HepG2 (cell line): ENCODE data around the gene SEMA3G. TPM values are rescaled to one million over a fixed set of nuclear protein-coding genes. Genes with fewer than 3 reads are reported as not detected.

Experiments
- ATAC-seq: fragments of 200-7000 bp; cut with Tn5 transposase; 3 replicates; pipeline ENCODE4 v1.9.1; 2020; ENCODE audit warnings: mild to moderate bottlenecking, moderate library complexity
- BruUV-seq: library from RNA; stranded (reverse); fragments of 400-500 nt; replicated peaks from 2 replicates; lab custom pipeline; 2021; lab: Mats Ljungman, UMichigan
- CTCF ChIA-PET: fragments of 300-600 bp; formaldehyde crosslinking; extraction: SDS; loops from one replicate; lab custom pipeline; 2021; ENCODE audit warnings: low total read pairs, inconsistent platforms, low intra/inter-chr PET ratio; lab: Yijun Ruan, JAX
- POLR2A ChIA-PET: fragments of 350-600 bp; sonication (Branson Sonifier 250); formaldehyde crosslinking; loops from one replicate; lab custom pipeline; 2020; ENCODE audit warnings: antibody characterized with exemption, inconsistent platforms; lab: Yijun Ruan, JAX
- DNase-seq: peaks from one replicate; pipeline ENCODE4 v3.0.0-alpha.2; 2015; ENCODE audit warnings: low spot score
- FAIRE-seq: peaks from 3 replicates; lab custom pipeline; 2011; peaks lifted over from hg19 to GRCh38; lab: Jason Lieb, UNC
- H2AFZ ChIP-seq: one replicate; pipeline ENCODE4 v1.6.1; 2011; ENCODE audit warnings: low read length, inconsistent platforms
- H3K27ac ChIP-seq: fragments of 300-600 bp; 3 replicates; pipeline ENCODE4 v1.8.0; 2011; ENCODE audit warnings: mixed run types, mild to moderate bottlenecking, mixed read lengths, low read length, inconsistent platforms; ENCODE audit not compliant: insufficient read depth; ENCODE audit errors: extremely low read length
- H3K27me3 ChIP-seq, 2 experiments: fragments of 200-600 bp in 1 of 2; 2 replicates in 1 of 2; 3 replicates in 1 of 2; pipeline versions ENCODE4 v1.6.0 to v1.8.0; 2011; ENCODE audit warnings: low read length in 2 of 2, mild to moderate bottlenecking in 2 of 2, moderate library complexity in 2 of 2, inconsistent platforms in 1 of 2; ENCODE audit not compliant: insufficient read depth in 2 of 2, control insufficient read depth in 1 of 2
- H3K36me3 ChIP-seq, 2 experiments: fragments of 200-600 bp in 1 of 2; replicated peaks in 1 of 2; 2 replicates in 1 of 2; 3 replicates in 1 of 2; pipeline versions ENCODE4 v1.5.1 to v1.8.0; 2011; ENCODE audit warnings: low read length in 2 of 2, inconsistent platforms in 1 of 2; ENCODE audit not compliant: insufficient read depth in 2 of 2, control insufficient read depth in 1 of 2
- H3K4me1 ChIP-seq: 2 replicates; pipeline ENCODE4 v1.5.1; 2012; ENCODE audit warnings: low read length, inconsistent platforms; ENCODE audit not compliant: insufficient read depth
- H3K4me2 ChIP-seq: 2 replicates; pipeline ENCODE4 v1.6.0; 2011; ENCODE audit warnings: low read depth, low read length, inconsistent platforms
- H3K4me3 ChIP-seq, 3 experiments: fragments of 200-600 bp in 1 of 3; sonication (generic), shearing (Covaris generic) in 1 of 3; replicated peaks in 1 of 3; 2 replicates each; pipeline ENCODE4 v1.5.1; 2011 to 2016; ENCODE audit warnings: low read length in 3 of 3, inconsistent platforms in 2 of 3, low read depth in 2 of 3, mild to moderate bottlenecking in 2 of 3, control low read depth in 1 of 3, mixed read lengths in 1 of 3; ENCODE audit not compliant: insufficient read depth in 1 of 3
- H3K79me2 ChIP-seq: one replicate; pipeline ENCODE4 v1.6.1; 2011; ENCODE audit warnings: low read length, inconsistent platforms; ENCODE audit not compliant: insufficient read depth
- H3K9ac ChIP-seq: 2 replicates; pipeline ENCODE4 v1.6.0; 2011; ENCODE audit warnings: mild to moderate bottlenecking, low read depth, low read length, inconsistent platforms; ENCODE audit not compliant: insufficient read depth
- H3K9me3 ChIP-seq: 2 replicates; pipeline ENCODE4 v1.5.1; 2012; ENCODE audit warnings: mild to moderate bottlenecking, low read length
- H4K20me1 ChIP-seq: 2 replicates; pipeline ENCODE4 v1.6.0; 2011; ENCODE audit warnings: inconsistent platforms, mild to moderate bottlenecking, low read length, moderate library complexity; ENCODE audit not compliant: insufficient read depth
- HDAC1 ChIP-seq: sonication (generic); formaldehyde crosslinking; IDR thresholded peaks from 2 replicates; pipeline ENCODE4 v1.5.1; 2020; ENCODE audit warnings: mild to moderate bottlenecking, missing genetic modification reagents
- PAF1 ChIP-seq: IDR thresholded peaks from 2 replicates; pipeline ENCODE4 v1.6.1; 2016; ENCODE audit warnings: missing genetic modification reagents, missing compliant biosample characterization
- ZBTB38 ChIP-seq: sonication (generic); formaldehyde crosslinking; IDR thresholded peaks from 2 replicates; pipeline ENCODE4 v1.5.1; 2020; ENCODE audit warnings: mild to moderate bottlenecking, missing genetic modification reagents
- ZFX ChIP-seq: sonication (generic); formaldehyde crosslinking; IDR thresholded peaks from 2 replicates; pipeline ENCODE4 v1.4.0; 2020; ENCODE audit warnings: mild to moderate bottlenecking, low read depth, missing genetic modification reagents, moderate library complexity
- ZFY ChIP-seq: sonication (generic); formaldehyde crosslinking; IDR thresholded peaks from 2 replicates; pipeline ENCODE4 v1.4.0; 2020; ENCODE audit warnings: missing genetic modification reagents
- ZNF318 ChIP-seq: sonication (generic); formaldehyde crosslinking; IDR thresholded peaks from 2 replicates; pipeline ENCODE4 v1.4.0; 2020; ENCODE audit warnings: mild to moderate bottlenecking, missing genetic modification reagents
- ZNF34 ChIP-seq: sonication (generic); formaldehyde crosslinking; IDR thresholded peaks from 2 replicates; pipeline ENCODE4 v1.4.0; 2020; ENCODE audit warnings: mild to moderate bottlenecking, missing genetic modification reagents, borderline replicate concordance
- ZNF446 ChIP-seq: sonication (generic); formaldehyde crosslinking; IDR thresholded peaks from 2 replicates; pipeline ENCODE4 v1.5.0; 2020; ENCODE audit warnings: mild to moderate bottlenecking, missing genetic modification reagents
- ZNF496 ChIP-seq: sonication (generic); formaldehyde crosslinking; IDR thresholded peaks from 2 replicates; pipeline ENCODE4 v1.8.1; 2023; ENCODE audit warnings: mild to moderate bottlenecking, moderate library complexity, missing genetic modification reagents; ENCODE audit not compliant: insufficient replicate concordance
- WGBS: methylation state at CpG from one replicate; pipeline ENCODE4 v1.1.6; 2017; ENCODE audit warnings: low lambda C conversion rate; 5-methylcytosine and 5-hydroxymethylcytosine counted together
- in situ Hi-C: cut with HindIII; loops from 2 replicates; pipeline ENCODE4 v1.10.0; 2017; ENCODE audit warnings: low pct_unique_long_range_greater_than_20kb; ENCODE audit not compliant: extremely low pct_ligation_motif_present
- intact Hi-C: fragments of 100-400 bp; cut with micrococcal nuclease; formaldehyde crosslinking; loops from one replicate; pipeline ENCODE4 v1.10.0; 2022; ENCODE audit not compliant: unreplicated experiment
- polyA plus RNA-seq, 8 experiments: library from polyadenylated mRNA; depleted of rRNA in 3 of 8; stranded (reverse) in 7 of 8; unstranded in 1 of 8; fragments of >200 nt; fragmentation: Illumina TruSeq in 4 of 8; extraction: Trizol in 4 of 8; gene quantifications; 2 replicates each; pipeline versions ENCODE4 v1.2.1 to v1.2.3, GENCODE V29; 2011 to 2016; ENCODE audit warnings: low read depth in 4 of 8, missing spikeins in 1 of 8, mixed read lengths in 1 of 8; ENCODE audit not compliant: insufficient read depth in 1 of 8
- total RNA-seq, 5 experiments: library from RNA; depleted of rRNA; stranded (reverse); fragments of >200 nt; fragmentation: Illumina TruSeq; extraction: Trizol; gene quantifications; 2 replicates each; pipeline ENCODE4 v1.2.3, GENCODE V29; 2016; ENCODE audit warnings: low read depth in 1 of 5
- TF ChIP-seq, protein P1 (sequence below): sonication (generic); formaldehyde crosslinking; IDR thresholded peaks from 2 replicates; pipeline ENCODE4 v1.4.0; 2020; ENCODE audit warnings: mild to moderate bottlenecking, missing genetic modification reagents, borderline replicate concordance

Gene SEMA3G
- total and polyA plus RNA-seq, 2 of the 13 experiments (the other 11 are each of a cell fraction or from before 2014, with no cell fraction given), result 6.1 to 8.3 TPM

GRCh38 chr3:52456169-52456799 is 11.4 kb upstream of the SEMA3G start:
- BruUV-seq, result no TSS peak
- ATAC-seq, result no peak
- no peaks in the 10 kb centered on the region; a peak in 1 of 5 replicates for H3K27me3 ChIP-seq
- no peaks in the 10 kb centered on the region for H3K9me3 ChIP-seq
- peaks cover 20% of the 10 kb centered on the region for H3K79me2 ChIP-seq
- no peak for DNase-seq
- in situ Hi-C loops, result loop anchor here (10.0 kb wide), 1 partner anchor 229 kb away; the partner anchor contains the start of genes GNL3 and PBRM1
- peaks cover 57% of the 10 kb centered on the region for H3K4me1 ChIP-seq
- FAIRE-seq, result no peak
- H3K4me2 ChIP-seq, result peak overlapping the region; percentile 85
- H4K20me1 ChIP-seq, result no peaks in the 10 kb centered on the region
- intact Hi-C loops, result no loop called here
- CTCF ChIA-PET, result no interaction called here
- H3K27ac ChIP-seq, result peak overlapping the region; percentile 63
- peaks cover 9 to 26% of the 10 kb centered on the region in 2 experiments; a peak in 4 of 5 replicates for H3K36me3 ChIP-seq
- 8% methylated on average over 8 of the region's 13 CpGs for WGBS
- POLR2A ChIA-PET, result interaction anchor here (1.5 kb wide), 1 partner anchor 80 kb away, joined by 6 read pairs; the partner anchor contains the start of gene UQCC5
- H3K4me3 ChIP-seq, result peak overlapping the region; percentile 90 to 96 (median 92)
- H3K9ac ChIP-seq, result peak overlapping the region; percentile 90
- H2AFZ ChIP-seq, result no peak overlapping the region
- peak; percentile 55 for TF ChIP-seq ZFY (CRISPR knock-in tag)
- 0 out of 2 replicates have a peak, but pooled peaks have one; percentile 27 for TF ChIP-seq ZNF34 (CRISPR knock-in tag)
- TF ChIP-seq, protein P1, sequence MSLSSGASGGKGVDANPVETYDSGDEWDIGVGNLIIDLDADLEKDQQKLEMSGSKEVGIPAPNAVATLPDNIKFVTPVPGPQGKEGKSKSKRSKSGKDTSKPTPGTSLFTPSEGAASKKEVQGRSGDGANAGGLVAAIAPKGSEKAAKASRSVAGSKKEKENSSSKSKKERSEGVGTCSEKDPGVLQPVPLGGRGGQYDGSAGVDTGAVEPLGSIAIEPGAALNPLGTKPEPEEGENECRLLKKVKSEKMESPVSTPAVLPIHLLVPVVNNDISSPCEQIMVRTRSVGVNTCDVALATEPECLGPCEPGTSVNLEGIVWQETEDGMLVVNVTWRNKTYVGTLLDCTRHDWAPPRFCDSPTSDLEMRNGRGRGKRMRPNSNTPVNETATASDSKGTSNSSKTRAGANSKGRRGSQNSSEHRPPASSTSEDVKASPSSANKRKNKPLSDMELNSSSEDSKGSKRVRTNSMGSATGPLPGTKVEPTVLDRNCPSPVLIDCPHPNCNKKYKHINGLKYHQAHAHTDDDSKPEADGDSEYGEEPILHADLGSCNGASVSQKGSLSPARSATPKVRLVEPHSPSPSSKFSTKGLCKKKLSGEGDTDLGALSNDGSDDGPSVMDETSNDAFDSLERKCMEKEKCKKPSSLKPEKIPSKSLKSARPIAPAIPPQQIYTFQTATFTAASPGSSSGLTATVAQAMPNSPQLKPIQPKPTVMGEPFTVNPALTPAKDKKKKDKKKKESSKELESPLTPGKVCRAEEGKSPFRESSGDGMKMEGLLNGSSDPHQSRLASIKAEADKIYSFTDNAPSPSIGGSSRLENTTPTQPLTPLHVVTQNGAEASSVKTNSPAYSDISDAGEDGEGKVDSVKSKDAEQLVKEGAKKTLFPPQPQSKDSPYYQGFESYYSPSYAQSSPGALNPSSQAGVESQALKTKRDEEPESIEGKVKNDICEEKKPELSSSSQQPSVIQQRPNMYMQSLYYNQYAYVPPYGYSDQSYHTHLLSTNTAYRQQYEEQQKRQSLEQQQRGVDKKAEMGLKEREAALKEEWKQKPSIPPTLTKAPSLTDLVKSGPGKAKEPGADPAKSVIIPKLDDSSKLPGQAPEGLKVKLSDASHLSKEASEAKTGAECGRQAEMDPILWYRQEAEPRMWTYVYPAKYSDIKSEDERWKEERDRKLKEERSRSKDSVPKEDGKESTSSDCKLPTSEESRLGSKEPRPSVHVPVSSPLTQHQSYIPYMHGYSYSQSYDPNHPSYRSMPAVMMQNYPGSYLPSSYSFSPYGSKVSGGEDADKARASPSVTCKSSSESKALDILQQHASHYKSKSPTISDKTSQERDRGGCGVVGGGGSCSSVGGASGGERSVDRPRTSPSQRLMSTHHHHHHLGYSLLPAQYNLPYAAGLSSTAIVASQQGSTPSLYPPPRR (CRISPR knock-in tag), result peak; percentile 40; the same call in 1 of the 2 replicates
- TF ChIP-seq ZNF496 (CRISPR knock-in tag), result no peak
- peak; percentile 36; the same call in 1 of the 2 replicates for TF ChIP-seq ZNF446 (CRISPR knock-in tag)
- peak; percentile 56 for TF ChIP-seq ZFX (CRISPR knock-in tag)
- TF ChIP-seq PAF1, result no peak
- TF ChIP-seq ZBTB38 (CRISPR knock-in tag), result 0 out of 2 replicates have a peak, but pooled peaks have one; percentile 23
- peak; percentile 16; the same call in 1 of the 2 replicates for TF ChIP-seq ZNF318
- TF ChIP-seq HDAC1, result peak; percentile 34; the same call in 1 of the 2 replicates
